A549 treated with dexamethasone at 1 μM for 4 hours (cell line): Measurements from ENCODE around the gene ZNF236. TPM values are rescaled to one million over a fixed set of nuclear protein-coding genes. Genes with fewer than 3 reads are reported as not detected.

ENCODE experiments used
- total RNA-seq: library from RNA; stranded (reverse); fragments of 200-300 nt; extraction: Qiagen RNA extraction; gene quantifications from 5 replicates; pipeline ENCODE4 v1.2.3, GENCODE V29; 2022

The ZNF236 gene
- total RNA-seq, result 2.1 to 4.7 TPM (median 3.1 TPM) in 5 replicates

GRCh38 chr18:76822506-76823160 is at the start of gene ZNF236:
Gene ZNF236 (plus strand): TSS chr18:76822557. CDS start chr18:76822608, 51 bp downstream.

